ENCODE results near the gene KRT6B.
"Not testable (repeated sequence)": the region's sequence is repeated elsewhere in the genome, so short reads cannot be mapped to it uniquely, and the experiment has no call there.

DNA sequence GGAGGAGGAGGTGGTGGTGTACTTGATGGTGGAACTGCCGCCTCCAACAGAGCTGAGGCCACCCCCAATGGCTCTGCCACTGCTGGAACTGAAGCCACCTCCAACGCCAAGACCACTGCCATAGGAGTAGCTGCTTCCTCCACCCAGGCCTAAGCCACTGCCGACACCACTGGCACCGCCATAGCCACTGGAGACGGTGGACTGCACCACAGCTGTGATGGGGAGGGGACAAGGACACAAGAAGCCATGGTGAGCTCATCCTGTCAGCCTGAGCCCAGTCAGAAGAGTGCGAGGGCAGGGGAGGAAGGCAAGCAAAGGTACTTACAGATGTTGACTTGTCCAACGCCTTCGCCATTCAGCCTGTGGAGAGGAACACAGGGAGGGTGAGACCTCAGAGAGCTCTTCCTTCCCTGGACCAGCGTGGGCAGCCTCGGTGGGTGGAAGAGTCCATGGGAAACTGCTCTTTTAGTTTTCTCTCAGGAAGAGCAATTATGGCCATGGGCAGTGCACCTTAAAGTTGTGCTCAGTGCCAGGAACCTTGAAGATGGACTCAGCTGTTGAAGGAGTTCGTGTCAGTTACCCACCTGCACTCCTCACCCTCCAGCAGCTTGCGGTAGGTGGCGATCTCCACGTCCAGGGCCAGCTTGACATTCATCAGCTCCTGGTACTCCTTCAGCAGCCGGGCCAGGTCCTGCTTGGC is 35.9 kb upstream of the KRT6B start:
- TF ChIP-seq, protein P1, sequence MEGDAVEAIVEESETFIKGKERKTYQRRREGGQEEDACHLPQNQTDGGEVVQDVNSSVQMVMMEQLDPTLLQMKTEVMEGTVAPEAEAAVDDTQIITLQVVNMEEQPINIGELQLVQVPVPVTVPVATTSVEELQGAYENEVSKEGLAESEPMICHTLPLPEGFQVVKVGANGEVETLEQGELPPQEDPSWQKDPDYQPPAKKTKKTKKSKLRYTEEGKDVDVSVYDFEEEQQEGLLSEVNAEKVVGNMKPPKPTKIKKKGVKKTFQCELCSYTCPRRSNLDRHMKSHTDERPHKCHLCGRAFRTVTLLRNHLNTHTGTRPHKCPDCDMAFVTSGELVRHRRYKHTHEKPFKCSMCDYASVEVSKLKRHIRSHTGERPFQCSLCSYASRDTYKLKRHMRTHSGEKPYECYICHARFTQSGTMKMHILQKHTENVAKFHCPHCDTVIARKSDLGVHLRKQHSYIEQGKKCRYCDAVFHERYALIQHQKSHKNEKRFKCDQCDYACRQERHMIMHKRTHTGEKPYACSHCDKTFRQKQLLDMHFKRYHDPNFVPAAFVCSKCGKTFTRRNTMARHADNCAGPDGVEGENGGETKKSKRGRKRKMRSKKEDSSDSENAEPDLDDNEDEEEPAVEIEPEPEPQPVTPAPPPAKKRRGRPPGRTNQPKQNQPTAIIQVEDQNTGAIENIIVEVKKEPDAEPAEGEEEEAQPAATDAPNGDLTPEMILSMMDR (IDR thresholded peaks at IDR 0.05) = not testable (repeated sequence)
- not testable (repeated sequence) for TF ChIP-seq EP300 (IDR thresholded peaks at IDR 0.05)
